ENCODE measurements around the gene STK17B. TPM values are rescaled to one million over a fixed set of nuclear protein-coding genes. Genes with fewer than 3 reads are reported as not detected.
A peak's percentile ranks its signal among the peaks of the same experiment; 100 is the strongest.

Gene STK17B
- total and polyA plus RNA-seq, 9 of the 15 experiments (the other 6 are each of a cell fraction or from before 2014, with no cell fraction given), result 2.3 to 17.7 (median 8.5) TPM

DNA sequence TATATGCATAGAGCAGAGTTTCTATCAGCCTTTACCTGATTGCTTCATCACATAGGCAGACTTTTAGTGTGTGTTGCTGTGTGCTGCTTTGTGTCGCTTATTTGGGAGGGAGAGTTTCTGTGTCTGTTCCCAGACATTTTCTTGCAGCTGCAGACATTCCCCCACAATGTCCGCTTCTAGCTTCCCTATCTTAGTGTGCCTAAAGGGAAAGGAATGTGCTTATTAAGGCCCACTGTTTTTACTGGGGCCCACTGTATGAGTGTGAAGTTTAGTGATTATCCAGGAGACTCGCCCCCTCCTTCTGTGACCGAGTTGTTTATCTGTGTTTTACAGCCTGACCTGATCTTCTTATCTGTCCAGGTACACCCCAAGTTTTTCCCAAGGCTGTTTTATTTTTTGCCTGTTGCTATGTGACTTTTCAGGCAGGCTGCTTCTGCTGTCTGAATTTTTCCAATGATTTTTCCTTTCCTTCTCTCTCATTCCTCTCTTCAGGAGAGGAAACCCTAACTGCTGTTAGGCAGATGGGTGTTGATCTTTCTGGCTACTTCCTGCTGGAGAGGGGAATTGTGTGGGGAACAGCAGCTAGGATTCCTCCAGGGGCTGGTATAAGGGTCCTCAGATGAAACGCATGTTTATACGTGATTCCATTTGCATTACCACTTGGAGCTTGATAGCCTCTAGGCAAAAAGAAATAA lies 47.6 kb downstream of the STK17B start (continued):
- TF ChIP-seq PHF8 (IDR thresholded peaks at IDR 0.05; ENCODE audit: borderline replicate concordance, low read length), result no peak
- peak; percentile 66 for TF ChIP-seq FOXM1 (IDR thresholded peaks at IDR 0.05; ENCODE audit: low read depth)
- TF ChIP-seq FOXM1 (CRISPR knock-in tag; IDR thresholded peaks at IDR 0.05; ENCODE audit: low read depth), result no peak
- no peak for TF ChIP-seq SRF (CRISPR knock-in tag; IDR thresholded peaks at IDR 0.05)
- TF ChIP-seq, protein P1, sequence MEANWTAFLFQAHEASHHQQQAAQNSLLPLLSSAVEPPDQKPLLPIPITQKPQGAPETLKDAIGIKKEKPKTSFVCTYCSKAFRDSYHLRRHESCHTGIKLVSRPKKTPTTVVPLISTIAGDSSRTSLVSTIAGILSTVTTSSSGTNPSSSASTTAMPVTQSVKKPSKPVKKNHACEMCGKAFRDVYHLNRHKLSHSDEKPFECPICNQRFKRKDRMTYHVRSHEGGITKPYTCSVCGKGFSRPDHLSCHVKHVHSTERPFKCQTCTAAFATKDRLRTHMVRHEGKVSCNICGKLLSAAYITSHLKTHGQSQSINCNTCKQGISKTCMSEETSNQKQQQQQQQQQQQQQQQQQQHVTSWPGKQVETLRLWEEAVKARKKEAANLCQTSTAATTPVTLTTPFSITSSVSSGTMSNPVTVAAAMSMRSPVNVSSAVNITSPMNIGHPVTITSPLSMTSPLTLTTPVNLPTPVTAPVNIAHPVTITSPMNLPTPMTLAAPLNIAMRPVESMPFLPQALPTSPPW (CRISPR knock-in tag; IDR thresholded peaks at IDR 0.05), result peak; percentile 28; the same call in 1 of the 2 replicates
- no peak for TF ChIP-seq ZNF75A (CRISPR knock-in tag; IDR thresholded peaks at IDR 0.05)
- TF ChIP-seq, protein P2, sequence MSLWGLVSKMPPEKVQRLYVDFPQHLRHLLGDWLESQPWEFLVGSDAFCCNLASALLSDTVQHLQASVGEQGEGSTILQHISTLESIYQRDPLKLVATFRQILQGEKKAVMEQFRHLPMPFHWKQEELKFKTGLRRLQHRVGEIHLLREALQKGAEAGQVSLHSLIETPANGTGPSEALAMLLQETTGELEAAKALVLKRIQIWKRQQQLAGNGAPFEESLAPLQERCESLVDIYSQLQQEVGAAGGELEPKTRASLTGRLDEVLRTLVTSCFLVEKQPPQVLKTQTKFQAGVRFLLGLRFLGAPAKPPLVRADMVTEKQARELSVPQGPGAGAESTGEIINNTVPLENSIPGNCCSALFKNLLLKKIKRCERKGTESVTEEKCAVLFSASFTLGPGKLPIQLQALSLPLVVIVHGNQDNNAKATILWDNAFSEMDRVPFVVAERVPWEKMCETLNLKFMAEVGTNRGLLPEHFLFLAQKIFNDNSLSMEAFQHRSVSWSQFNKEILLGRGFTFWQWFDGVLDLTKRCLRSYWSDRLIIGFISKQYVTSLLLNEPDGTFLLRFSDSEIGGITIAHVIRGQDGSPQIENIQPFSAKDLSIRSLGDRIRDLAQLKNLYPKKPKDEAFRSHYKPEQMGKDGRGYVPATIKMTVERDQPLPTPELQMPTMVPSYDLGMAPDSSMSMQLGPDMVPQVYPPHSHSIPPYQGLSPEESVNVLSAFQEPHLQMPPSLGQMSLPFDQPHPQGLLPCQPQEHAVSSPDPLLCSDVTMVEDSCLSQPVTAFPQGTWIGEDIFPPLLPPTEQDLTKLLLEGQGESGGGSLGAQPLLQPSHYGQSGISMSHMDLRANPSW (CRISPR knock-in tag; IDR thresholded peaks at IDR 0.05), result no peak
- 0 out of 2 replicates have a peak, but pooled peaks have one; percentile 29 for TF ChIP-seq RNF2 (IDR thresholded peaks at IDR 0.05)
- TF ChIP-seq ZNF184 (CRISPR knock-in tag; IDR thresholded peaks at IDR 0.05), result no peak
- 0 out of 2 replicates have a peak, but pooled peaks have one; percentile 18 for TF ChIP-seq NBN (IDR thresholded peaks at IDR 0.05; ENCODE audit: low read depth)
- no peak for TF ChIP-seq BRD4 (IDR thresholded peaks at IDR 0.05)
- no peak for TF ChIP-seq PYGO2 (tag; IDR thresholded peaks at IDR 0.05)
- TF ChIP-seq, protein P3, sequence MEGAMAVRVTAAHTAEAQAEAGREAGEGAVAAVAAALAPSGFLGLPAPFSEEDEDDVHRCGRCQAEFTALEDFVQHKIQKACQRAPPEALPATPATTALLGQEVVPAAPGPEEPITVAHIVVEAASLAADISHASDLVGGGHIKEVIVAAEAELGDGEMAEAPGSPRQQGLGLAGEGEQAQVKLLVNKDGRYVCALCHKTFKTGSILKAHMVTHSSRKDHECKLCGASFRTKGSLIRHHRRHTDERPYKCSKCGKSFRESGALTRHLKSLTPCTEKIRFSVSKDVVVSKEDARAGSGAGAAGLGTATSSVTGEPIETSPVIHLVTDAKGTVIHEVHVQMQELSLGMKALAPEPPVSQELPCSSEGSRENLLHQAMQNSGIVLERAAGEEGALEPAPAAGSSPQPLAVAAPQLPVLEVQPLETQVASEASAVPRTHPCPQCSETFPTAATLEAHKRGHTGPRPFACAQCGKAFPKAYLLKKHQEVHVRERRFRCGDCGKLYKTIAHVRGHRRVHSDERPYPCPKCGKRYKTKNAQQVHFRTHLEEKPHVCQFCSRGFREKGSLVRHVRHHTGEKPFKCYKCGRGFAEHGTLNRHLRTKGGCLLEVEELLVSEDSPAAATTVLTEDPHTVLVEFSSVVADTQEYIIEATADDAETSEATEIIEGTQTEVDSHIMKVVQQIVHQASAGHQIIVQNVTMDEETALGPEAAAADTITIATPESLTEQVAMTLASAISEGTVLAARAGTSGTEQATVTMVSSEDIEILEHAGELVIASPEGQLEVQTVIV (CRISPR knock-in tag; IDR thresholded peaks at IDR 0.05; ENCODE audit: borderline replicate concordance), result no peak
- no peak for TF ChIP-seq RBM25 (IDR thresholded peaks at IDR 0.05; ENCODE audit: low read depth, low read length, severe bottlenecking)
- peak; percentile 71 to 84 for TF ChIP-seq TRIM24 (IDR thresholded peaks at IDR 0.05)
- TF ChIP-seq NR2F6 (CRISPR knock-in tag; IDR thresholded peaks at IDR 0.05), result no peak
- TF ChIP-seq FOXK1 (CRISPR knock-in tag; IDR thresholded peaks at IDR 0.05; ENCODE audit: borderline replicate concordance), result no peak
- TF ChIP-seq KLF10 (CRISPR knock-in tag; IDR thresholded peaks at IDR 0.05), result no peak
- TF ChIP-seq, protein P4, sequence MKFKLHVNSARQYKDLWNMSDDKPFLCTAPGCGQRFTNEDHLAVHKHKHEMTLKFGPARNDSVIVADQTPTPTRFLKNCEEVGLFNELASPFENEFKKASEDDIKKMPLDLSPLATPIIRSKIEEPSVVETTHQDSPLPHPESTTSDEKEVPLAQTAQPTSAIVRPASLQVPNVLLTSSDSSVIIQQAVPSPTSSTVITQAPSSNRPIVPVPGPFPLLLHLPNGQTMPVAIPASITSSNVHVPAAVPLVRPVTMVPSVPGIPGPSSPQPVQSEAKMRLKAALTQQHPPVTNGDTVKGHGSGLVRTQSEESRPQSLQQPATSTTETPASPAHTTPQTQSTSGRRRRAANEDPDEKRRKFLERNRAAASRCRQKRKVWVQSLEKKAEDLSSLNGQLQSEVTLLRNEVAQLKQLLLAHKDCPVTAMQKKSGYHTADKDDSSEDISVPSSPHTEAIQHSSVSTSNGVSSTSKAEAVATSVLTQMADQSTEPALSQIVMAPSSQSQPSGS (CRISPR knock-in tag; IDR thresholded peaks at IDR 0.05), result no peak
